ENCODE measurements around the gene CLIC1.
"Not testable (repeated sequence)": the region's sequence is repeated elsewhere in the genome, so short reads cannot be mapped to it uniquely, and the experiment has no call there.

CLIC1 gene

GRCh38 chr6:31717499-31718222 lies 18.7 kb downstream of the CLIC1 start:
- Histone ChIP-seq H3K4me1 (peaks cover 7% of the 10 kb centered on the region), H3K36me3 (replicated peaks) (no peaks in the 10 kb centered on the region), H3K27me3 (ENCODE audit: low read depth) (no peaks in the 10 kb centered on the region), H3K9me3 (no peaks in the 10 kb centered on the region), H3K4me3 (no peak overlapping the region)
- no peak for DNase-seq (ENCODE audit: low spot score in 2 of 2)
- in situ Hi-C loops (cut with MboI; ENCODE audit: low sequenced_read_pairs): no loop called here

GRCh38 chr6:31715022-31715958 lies 21.0 kb downstream of the CLIC1 start, which contains the start of gene LY6G6D:
Gene LY6G6D (plus strand): TSS chr6:31715348. CDS start chr6:31715356, 8 bp downstream.
- in situ Hi-C loops (cut with MboI; ENCODE audit: low sequenced_read_pairs): no loop called here
- H3K4me3 ChIP-seq: no peak within 1 kb of the TSS

GRCh38 chr6:31713991-31714684 lies 22.2 kb downstream of the CLIC1 start:
- peak; percentile 23 to 38 for DNase-seq (ENCODE audit: low spot score in 2 of 2)

More at GRCh38 chr6:31715022-31715958, 21.0 kb downstream of the CLIC1 start, which contains the start of gene LY6G6D:
- DNase-seq (ENCODE audit: low spot score in 2 of 2): no peak
- Histone ChIP-seq H3K36me3 (replicated peaks) (no peaks in the 10 kb centered on the region), H3K4me1 (peaks cover 7% of the 10 kb centered on the region), H3K9me3 (no peaks in the 10 kb centered on the region), H3K27me3 (ENCODE audit: low read depth) (no peaks in the 10 kb centered on the region)

GRCh38 chr6:31713465-31713864 lies 22.9 kb downstream of the CLIC1 start:
- no peak overlapping the region for H3K4me3 ChIP-seq
- no peaks in the 10 kb centered on the region for H3K9me3 ChIP-seq
- in situ Hi-C loops (cut with MboI; ENCODE audit: low sequenced_read_pairs): no loop called here
- no peak for DNase-seq (ENCODE audit: low spot score in 2 of 2)
- no peaks in the 10 kb centered on the region for H3K27me3 ChIP-seq (ENCODE audit: low read depth)
- H3K36me3 ChIP-seq (replicated peaks): no peaks in the 10 kb centered on the region
- H3K4me1 ChIP-seq: peaks cover 7% of the 10 kb centered on the region

More at GRCh38 chr6:31713991-31714684, 22.2 kb downstream of the CLIC1 start:
- Histone ChIP-seq H3K4me3 (no peak overlapping the region), H3K36me3 (replicated peaks) (no peaks in the 10 kb centered on the region), H3K9me3 (no peaks in the 10 kb centered on the region), H3K27me3 (ENCODE audit: low read depth) (no peaks in the 10 kb centered on the region), H3K4me1 (peaks cover 7% of the 10 kb centered on the region)
- in situ Hi-C loops (cut with MboI; ENCODE audit: low sequenced_read_pairs): no loop called here

GRCh38 chr6:31712296-31712695 lies 24.0 kb downstream of the CLIC1 start:
- Histone ChIP-seq H3K4me1 (peaks cover 7% of the 10 kb centered on the region), H3K27me3 (ENCODE audit: low read depth) (no peaks in the 10 kb centered on the region), H3K4me3 (no peak overlapping the region), H3K36me3 (replicated peaks) (no peaks in the 10 kb centered on the region), H3K9me3 (no peaks in the 10 kb centered on the region)
- no peak for DNase-seq (ENCODE audit: low spot score in 2 of 2)
- in situ Hi-C loops (cut with MboI; ENCODE audit: low sequenced_read_pairs): no loop called here

GRCh38 chr6:31711233-31711632 lies 25.1 kb downstream of the CLIC1 start:
- H3K36me3 ChIP-seq (replicated peaks): no peaks in the 10 kb centered on the region
- no peak overlapping the region for H3K4me3 ChIP-seq
- H3K9me3 ChIP-seq: no peaks in the 10 kb centered on the region
- DNase-seq (ENCODE audit: low spot score in 2 of 2): no peak
- in situ Hi-C loops (cut with MboI; ENCODE audit: low sequenced_read_pairs): no loop called here
- no peaks in the 10 kb centered on the region for H3K27me3 ChIP-seq (ENCODE audit: low read depth)
- peaks cover 7% of the 10 kb centered on the region for H3K4me1 ChIP-seq

- peaks cover 7% of the 10 kb centered on the region for H3K4me1 ChIP-seq
- in situ Hi-C loops (cut with MboI; ENCODE audit: low sequenced_read_pairs): no loop called here
- no peaks in the 10 kb centered on the region for H3K9me3 ChIP-seq
These were observed 25.7 kb downstream of the CLIC1 start for GRCh38 chr6:31710523-31711219.

GRCh38 chr6:31709157-31709556 lies 27.2 kb downstream of the CLIC1 start:
- H3K9me3 ChIP-seq; H3K36me3 ChIP-seq (replicated peaks); in situ Hi-C loops (cut with MboI; ENCODE audit: low sequenced_read_pairs); H3K27me3 ChIP-seq (ENCODE audit: low read depth); DNase-seq (ENCODE audit: low spot score in 2 of 2); H3K4me3 ChIP-seq; H3K4me1 ChIP-seq: not testable (repeated sequence)

More at GRCh38 chr6:31710523-31711219, 25.7 kb downstream of the CLIC1 start:
- no peak for DNase-seq (ENCODE audit: low spot score in 2 of 2)
- Histone ChIP-seq H3K27me3 (ENCODE audit: low read depth) (no peaks in the 10 kb centered on the region), H3K4me3 (no peak overlapping the region), H3K36me3 (replicated peaks) (no peaks in the 10 kb centered on the region)

GRCh38 chr6:31708224-31708623 lies 28.1 kb downstream of the CLIC1 start:
- Histone ChIP-seq H3K27me3 (ENCODE audit: low read depth) (no peaks in the 10 kb centered on the region), H3K4me3 (no peak overlapping the region), H3K9me3 (no peaks in the 10 kb centered on the region), H3K36me3 (replicated peaks) (no peaks in the 10 kb centered on the region), H3K4me1 (peaks cover 6% of the 10 kb centered on the region)
- no peak for DNase-seq (ENCODE audit: low spot score in 2 of 2)
- in situ Hi-C loops (cut with MboI; ENCODE audit: low sequenced_read_pairs): no loop called here

- no peaks in the 10 kb centered on the region for H3K27me3 ChIP-seq (ENCODE audit: low read depth)
- no peaks in the 10 kb centered on the region for H3K9me3 ChIP-seq
- no peaks in the 10 kb centered on the region for H3K36me3 ChIP-seq (replicated peaks)
- no peak overlapping the region for H3K4me3 ChIP-seq
- H3K4me1 ChIP-seq: peaks cover 6% of the 10 kb centered on the region
- DNase-seq (ENCODE audit: low spot score in 2 of 2): no peak
- in situ Hi-C loops (cut with MboI; ENCODE audit: low sequenced_read_pairs): no loop called here
These were observed 28.6 kb downstream of the CLIC1 start for GRCh38 chr6:31707701-31708100.

GRCh38 chr6:31706599-31706998 lies 29.7 kb downstream of the CLIC1 start, which contains the start of gene LY6G6F:
Gene LY6G6F (plus strand): TSS chr6:31706866. CDS start chr6:31706907, 41 bp downstream.
- in situ Hi-C loops (cut with MboI; ENCODE audit: low sequenced_read_pairs): no loop called here
- H3K4me3 ChIP-seq: no peak within 1 kb of the TSS
- H3K4me1 ChIP-seq: peaks cover 10% of the 10 kb centered on the region
- H3K36me3 ChIP-seq (replicated peaks): no peaks in the 10 kb centered on the region
- no peaks in the 10 kb centered on the region for H3K9me3 ChIP-seq
- DNase-seq (ENCODE audit: low spot score in 2 of 2): no peak
- no peaks in the 10 kb centered on the region for H3K27me3 ChIP-seq (ENCODE audit: low read depth)

GRCh38 chr6:31705931-31706330 lies 30.4 kb downstream of the CLIC1 start:
- Histone ChIP-seq H3K27me3 (ENCODE audit: low read depth) (no peaks in the 10 kb centered on the region), H3K4me1 (peaks cover 13% of the 10 kb centered on the region), H3K36me3 (replicated peaks) (no peaks in the 10 kb centered on the region), H3K9me3 (no peaks in the 10 kb centered on the region), H3K4me3 (no peak overlapping the region)
- in situ Hi-C loops (cut with MboI; ENCODE audit: low sequenced_read_pairs): no loop called here
- DNase-seq (ENCODE audit: low spot score in 2 of 2): no peak
